OCI-LY7 (cell line): ENCODE measurements around the gene DGKD.

Source experiments
- CTCF ChIP-seq: fragments of 200-600 bp; sonication (generic); conservative IDR thresholded peaks from 2 replicates; pipeline ENCODE4 v1.5.1; 2014; ENCODE audit warnings: mild to moderate bottlenecking, antibody characterized with exemption, low read length, moderate library complexity, mixed read lengths
- EZH2phosphoT487 ChIP-seq: fragments of 200-600 bp; sonication (generic); IDR thresholded peaks from 2 replicates; pipeline ENCODE4 v1.6.1; 2018; ENCODE audit warnings: low read depth, borderline replicate concordance, mild to moderate bottlenecking, mixed run types, antibody characterized with exemption, low read length, moderate library complexity, mixed read lengths

- TF ChIP-seq CTCF: no peak
- TF ChIP-seq EZH2phosphoT487: no peak
Measured at GRCh38 chr2:233458826-233459225, 104.5 kb downstream of the DGKD start.
